HUES6 (cell line): ENCODE data around the gene BCL2.

Experiments used
- H3K27ac ChIP-seq: 2 replicates; pipeline ENCODE4 v1.7.0; 2013; ENCODE audit warnings: low read depth, mild to moderate bottlenecking, low read length, inconsistent platforms
- H3K27me3 ChIP-seq: 2 replicates; pipeline ENCODE4 v1.6.1; 2013; ENCODE audit warnings: low read length; ENCODE audit not compliant: control insufficient read depth, insufficient read depth
- H3K36me3 ChIP-seq: 2 replicates; pipeline ENCODE4 v1.6.1; 2013; ENCODE audit warnings: low read length; ENCODE audit not compliant: control insufficient read depth, insufficient read depth
- H3K4me1 ChIP-seq: 2 replicates; pipeline ENCODE4 v1.6.1; 2013; ENCODE audit warnings: low read length; ENCODE audit not compliant: control insufficient read depth, insufficient read depth
- H3K4me3 ChIP-seq: 2 replicates; pipeline ENCODE4 v1.5.1; 2013; ENCODE audit warnings: low read depth, low read length
- H3K9ac ChIP-seq: one replicate; pipeline ENCODE4 v1.6.1; 2013; ENCODE audit warnings: mild to moderate bottlenecking, low read length
- H3K9me3 ChIP-seq: 2 replicates; pipeline ENCODE4 v1.6.1; 2013; ENCODE audit warnings: low read depth, low read length; ENCODE audit not compliant: control insufficient read depth, insufficient read depth

The BCL2 gene

DNA sequence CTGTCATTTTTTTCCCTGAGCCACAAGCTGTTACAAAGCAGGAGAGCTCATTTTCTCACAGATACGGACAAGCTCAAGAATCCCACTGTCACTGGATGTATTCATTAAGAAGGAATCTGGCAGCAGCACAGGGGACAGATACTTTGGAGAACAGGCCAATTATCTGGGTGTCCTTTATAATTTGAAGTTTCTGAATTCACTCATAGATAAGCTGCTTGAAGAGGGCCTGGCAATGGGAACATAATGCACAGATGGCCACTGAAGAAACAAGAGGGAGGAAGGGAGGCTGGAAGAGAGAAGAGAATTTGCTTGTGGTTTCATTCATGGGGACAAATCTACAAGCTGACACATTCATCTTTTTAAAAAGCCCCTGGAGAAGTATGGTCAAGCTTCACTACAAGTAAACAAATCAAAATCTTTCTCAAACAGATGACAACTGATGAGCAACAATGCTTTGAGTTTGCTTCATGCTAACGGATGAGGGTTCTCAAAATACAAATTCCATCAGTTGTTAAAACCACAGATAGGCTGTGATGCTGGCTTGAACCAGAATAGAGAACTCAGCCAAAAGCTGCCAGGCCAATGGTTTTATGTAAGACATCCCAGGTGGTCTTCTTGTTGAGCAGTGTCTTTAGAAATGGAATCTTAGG lies 11.9 kb downstream of the BCL2 start:
- H3K4me1 ChIP-seq: no peaks in the 10 kb centered on the region
- no peak overlapping the region for H3K4me3 ChIP-seq
- H3K9me3 ChIP-seq: no peaks in the 10 kb centered on the region
- H3K27ac ChIP-seq: no peak overlapping the region
- H3K27me3 ChIP-seq: peaks cover 9% of the 10 kb centered on the region; the same call in 1 of the 2 replicates
- H3K9ac ChIP-seq: no peak overlapping the region
- no peaks in the 10 kb centered on the region for H3K36me3 ChIP-seq

- H3K4me1 ChIP-seq: no peaks in the 10 kb centered on the region
- H3K4me3 ChIP-seq: no peak overlapping the region
- H3K9me3 ChIP-seq: no peaks in the 10 kb centered on the region
- peaks cover 7% of the 10 kb centered on the region; the same call in 1 of the 2 replicates for H3K27me3 ChIP-seq
- no peaks in the 10 kb centered on the region for H3K36me3 ChIP-seq
- H3K27ac ChIP-seq: no peak overlapping the region
- no peak overlapping the region for H3K9ac ChIP-seq
These were observed 12.6 kb downstream of the BCL2 start for GRCh38 chr18:63306819-63307550.

GRCh38 chr18:63306249-63306648 lies 13.3 kb downstream of the BCL2 start:
- Histone ChIP-seq H3K27me3 (peaks cover 6% of the 10 kb centered on the region; the same call in 1 of the 2 replicates), H3K4me1 (no peaks in the 10 kb centered on the region), H3K27ac (no peak overlapping the region), H3K9ac (no peak overlapping the region), H3K4me3 (no peak overlapping the region), H3K9me3 (no peaks in the 10 kb centered on the region), H3K36me3 (no peaks in the 10 kb centered on the region)

GRCh38 chr18:63303547-63303946 lies 16.0 kb downstream of the BCL2 start:
- no peak overlapping the region for H3K4me3 ChIP-seq
- H3K27me3 ChIP-seq: no peaks in the 10 kb centered on the region; the same call in 1 of the 2 replicates
- no peaks in the 10 kb centered on the region for H3K9me3 ChIP-seq
- H3K36me3 ChIP-seq: no peaks in the 10 kb centered on the region
- no peak overlapping the region for H3K9ac ChIP-seq
- H3K4me1 ChIP-seq: peaks cover 4% of the 10 kb centered on the region
- H3K27ac ChIP-seq: no peak overlapping the region

DNA sequence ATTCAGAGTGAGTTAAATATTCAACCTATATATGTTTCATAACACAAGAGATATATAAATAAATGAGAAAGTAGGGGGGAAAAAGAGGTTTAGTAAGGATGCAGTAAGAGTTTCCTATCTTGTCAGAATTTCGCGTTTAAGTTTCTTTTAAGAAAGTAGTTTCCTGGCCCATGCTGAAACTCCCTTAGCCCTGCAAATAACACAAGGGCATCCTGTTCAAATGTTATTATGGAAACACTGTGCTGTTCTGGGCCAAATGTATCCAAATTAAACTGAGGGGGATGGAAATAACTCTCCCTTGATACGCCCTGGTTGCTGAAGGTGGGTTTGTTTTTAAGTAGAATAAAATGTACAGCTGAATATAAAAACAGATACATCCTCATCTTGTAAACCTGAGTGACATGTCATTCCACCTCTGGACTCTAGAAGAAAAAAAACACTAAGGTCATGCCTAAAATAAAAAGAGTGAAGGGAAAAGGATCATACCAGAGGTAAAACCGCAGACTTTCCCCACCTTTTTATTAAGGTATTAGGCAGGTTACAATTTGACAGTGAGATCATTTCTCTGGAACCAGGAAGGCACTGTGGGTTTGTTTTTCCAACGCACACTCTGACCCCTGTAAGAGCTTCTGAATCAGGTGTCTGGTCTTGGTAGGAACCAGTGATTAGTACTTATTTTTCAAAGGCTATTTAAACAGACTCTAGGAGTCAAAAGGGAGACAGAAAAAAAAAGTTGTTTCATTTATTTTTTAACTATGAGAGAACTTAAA lies 16.7 kb downstream of the BCL2 start:
- H3K9ac ChIP-seq: no peak overlapping the region
- no peaks in the 10 kb centered on the region for H3K36me3 ChIP-seq
- H3K27me3 ChIP-seq: no peaks in the 10 kb centered on the region; the same call in 1 of the 2 replicates
- peaks cover 11% of the 10 kb centered on the region for H3K4me1 ChIP-seq
- no peaks in the 10 kb centered on the region for H3K9me3 ChIP-seq
- no peak overlapping the region for H3K4me3 ChIP-seq
- no peak overlapping the region for H3K27ac ChIP-seq

DNA sequence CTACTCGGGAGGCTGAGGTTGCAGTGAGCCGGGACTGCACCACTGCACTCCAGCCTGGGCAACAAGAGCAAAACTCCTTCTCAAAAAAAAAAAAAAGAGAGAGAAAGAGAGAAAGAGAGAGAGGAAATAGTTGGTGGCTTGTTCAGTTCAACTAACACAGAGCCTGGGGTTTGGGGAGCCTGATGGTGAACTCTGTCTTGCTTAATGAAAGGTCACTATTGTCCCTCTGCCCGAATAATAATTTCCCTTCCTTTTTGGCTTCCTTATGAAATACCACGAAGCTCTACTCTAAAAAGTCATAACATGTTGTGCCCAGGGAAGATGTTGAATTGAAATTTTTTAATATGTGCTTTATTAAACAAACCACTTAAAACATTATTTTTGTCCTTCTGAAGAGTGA lies 17.3 kb downstream of the BCL2 start:
- no peak overlapping the region for H3K4me3 ChIP-seq
- H3K27me3 ChIP-seq: no peaks in the 10 kb centered on the region
- H3K4me1 ChIP-seq: peaks cover 16% of the 10 kb centered on the region
- no peak overlapping the region for H3K27ac ChIP-seq
- H3K9me3 ChIP-seq: no peaks in the 10 kb centered on the region
- H3K9ac ChIP-seq: no peak overlapping the region
- no peaks in the 10 kb centered on the region for H3K36me3 ChIP-seq

GRCh38 chr18:63301434-63301833 lies 18.1 kb downstream of the BCL2 start:
- no peaks in the 10 kb centered on the region for H3K36me3 ChIP-seq
- H3K9me3 ChIP-seq: no peaks in the 10 kb centered on the region
- no peak overlapping the region for H3K4me3 ChIP-seq
- peaks cover 16% of the 10 kb centered on the region for H3K4me1 ChIP-seq
- H3K9ac ChIP-seq: no peak overlapping the region
- no peaks in the 10 kb centered on the region for H3K27me3 ChIP-seq
- H3K27ac ChIP-seq: no peak overlapping the region

DNA sequence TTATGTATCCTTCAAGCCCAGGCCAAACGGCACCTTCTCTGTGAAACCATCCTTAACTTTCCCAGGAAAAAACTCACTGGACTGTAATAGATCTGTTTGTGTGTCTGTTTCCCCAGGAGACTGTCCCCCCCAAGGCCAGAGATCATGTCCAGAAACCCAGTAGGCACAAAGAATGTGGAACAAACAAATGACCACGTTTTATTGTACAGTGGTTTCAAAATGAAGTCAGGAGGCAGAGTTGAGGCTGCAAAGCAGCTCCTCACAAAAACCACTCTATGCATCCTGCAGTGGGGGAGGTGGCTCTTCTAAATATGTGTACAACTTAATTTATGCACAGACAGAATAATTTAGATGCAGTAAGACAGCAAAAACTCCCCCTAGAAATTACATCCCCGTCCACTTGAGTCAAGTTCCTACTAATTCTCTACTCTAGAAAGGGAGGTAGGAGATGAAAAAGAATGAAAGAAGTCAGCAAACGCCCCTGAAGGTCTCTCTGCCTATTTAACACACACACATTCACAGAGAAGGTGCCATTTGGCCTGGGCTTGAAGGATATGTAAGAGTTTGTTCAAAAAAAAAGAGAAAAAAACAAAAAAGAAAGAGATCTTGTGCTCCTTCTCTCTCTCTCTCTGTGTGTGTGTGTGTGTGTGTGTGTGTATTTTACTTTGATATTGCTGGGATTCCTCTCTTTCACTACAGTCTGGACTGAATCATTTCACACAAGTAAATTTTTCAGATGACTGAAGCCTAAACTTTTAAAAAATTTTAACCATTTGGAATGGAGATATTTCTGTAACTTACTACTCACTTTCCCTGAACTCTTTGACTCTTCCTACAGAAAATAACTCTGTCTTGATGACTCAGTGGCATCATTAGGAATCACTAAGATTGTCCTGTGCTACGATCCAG lies 19.5 kb downstream of the BCL2 start:
- no peaks in the 10 kb centered on the region for H3K27me3 ChIP-seq
- no peaks in the 10 kb centered on the region for H3K9me3 ChIP-seq
- no peak overlapping the region for H3K4me3 ChIP-seq
- no peaks in the 10 kb centered on the region for H3K36me3 ChIP-seq
- peaks cover 16% of the 10 kb centered on the region for H3K4me1 ChIP-seq
- H3K27ac ChIP-seq: no peak overlapping the region
- H3K9ac ChIP-seq: no peak overlapping the region

DNA sequence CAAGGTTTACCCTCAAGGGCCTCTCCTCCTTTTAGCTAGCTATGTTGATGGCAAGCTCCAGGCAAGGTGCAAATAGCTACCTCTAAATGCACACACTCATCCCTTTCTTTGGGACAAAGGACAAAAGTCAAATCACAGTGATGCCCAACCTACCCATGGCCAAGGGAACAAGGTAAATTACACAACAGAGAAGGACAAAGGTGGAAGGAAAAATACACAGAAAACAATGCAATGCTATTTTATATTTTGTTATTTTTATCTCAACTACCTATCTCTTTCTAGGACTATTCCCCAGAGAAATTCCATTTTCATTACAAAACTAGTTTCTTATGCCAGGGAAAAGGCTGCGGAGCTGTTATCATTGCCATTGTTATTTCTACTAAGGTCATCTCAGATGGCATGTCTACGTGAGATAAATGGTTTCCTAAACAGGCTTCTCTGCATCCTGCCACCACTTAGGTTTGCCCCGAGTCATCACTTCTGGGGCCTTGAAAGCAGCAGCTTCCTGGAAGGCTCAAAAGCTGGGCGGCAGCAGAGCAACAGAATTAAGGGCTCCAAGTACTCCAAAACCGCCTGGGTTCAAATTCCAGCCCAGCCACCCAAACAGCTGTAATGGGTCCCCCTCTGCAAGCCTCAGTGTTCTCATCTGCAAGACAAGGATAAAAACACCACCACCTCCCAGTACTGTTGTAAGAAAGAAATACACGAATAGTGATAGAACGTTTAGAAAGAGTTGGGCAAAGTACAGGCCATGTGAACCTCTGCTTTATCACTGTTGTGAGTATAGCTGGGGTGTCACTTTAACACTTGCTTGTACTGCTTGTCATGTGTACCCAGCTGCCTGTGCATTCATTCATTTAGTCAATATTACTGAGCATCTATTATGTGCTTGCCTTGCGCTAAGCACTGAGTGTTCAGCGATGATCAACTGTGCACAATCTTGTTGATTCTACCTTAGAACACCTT lies 20.9 kb downstream of the BCL2 start:
- Histone ChIP-seq H3K27me3 (no peaks in the 10 kb centered on the region), H3K4me1 (peaks cover 16% of the 10 kb centered on the region), H3K9ac (no peak overlapping the region), H3K9me3 (no peaks in the 10 kb centered on the region), H3K36me3 (no peaks in the 10 kb centered on the region), H3K4me3 (no peak overlapping the region), H3K27ac (no peak overlapping the region)
